Measurements from ENCODE around the gene GAREM1.

The GAREM1 gene

DNA sequence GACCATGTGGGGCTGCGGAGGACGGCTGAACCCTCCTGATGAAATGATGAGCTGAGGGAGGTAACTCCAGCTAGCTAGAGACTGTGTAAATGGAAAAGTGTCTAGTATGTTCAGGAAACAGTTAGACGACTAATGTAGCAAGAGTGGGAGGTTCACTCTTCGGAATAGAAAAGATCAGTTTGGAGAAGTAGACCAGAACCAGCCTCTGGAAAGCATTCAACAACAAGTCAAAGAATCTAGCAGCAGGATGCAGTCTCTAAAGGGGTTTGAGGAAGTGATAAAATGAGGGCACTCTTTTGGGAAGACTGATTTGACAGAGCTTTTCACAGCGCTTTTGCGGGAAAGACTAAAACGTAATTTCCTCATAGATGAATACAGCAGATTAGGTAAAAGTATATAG lies 79.6 kb downstream of the GAREM1 start:
- no peak for DNase-seq

DNA sequence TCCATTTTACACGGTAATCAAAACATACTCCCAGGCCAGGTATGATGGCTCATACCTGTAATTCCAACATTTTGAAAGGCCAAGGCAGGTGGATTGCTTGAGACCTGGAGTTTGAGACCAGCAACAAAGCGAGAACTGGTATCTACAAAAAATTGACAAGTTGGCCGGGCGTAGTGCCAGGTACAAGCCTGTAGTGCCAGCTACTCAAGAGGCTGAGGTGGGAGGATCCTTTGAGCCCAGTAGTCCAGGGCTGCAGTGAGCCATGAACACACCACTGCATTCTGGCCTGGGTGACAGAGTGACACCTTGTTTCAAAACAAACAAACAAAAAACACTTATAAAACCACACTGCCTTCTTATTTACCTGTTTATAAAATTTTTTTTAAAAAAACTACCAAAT lies 80.8 kb downstream of the GAREM1 start:
- H3K4me2 ChIP-seq (ENCODE audit: insufficient read depth, low read length) = no peak overlapping the region
- no peak for ATAC-seq (ENCODE audit: insufficient read depth, low read depth)
- TF ChIP-seq, protein P1, sequence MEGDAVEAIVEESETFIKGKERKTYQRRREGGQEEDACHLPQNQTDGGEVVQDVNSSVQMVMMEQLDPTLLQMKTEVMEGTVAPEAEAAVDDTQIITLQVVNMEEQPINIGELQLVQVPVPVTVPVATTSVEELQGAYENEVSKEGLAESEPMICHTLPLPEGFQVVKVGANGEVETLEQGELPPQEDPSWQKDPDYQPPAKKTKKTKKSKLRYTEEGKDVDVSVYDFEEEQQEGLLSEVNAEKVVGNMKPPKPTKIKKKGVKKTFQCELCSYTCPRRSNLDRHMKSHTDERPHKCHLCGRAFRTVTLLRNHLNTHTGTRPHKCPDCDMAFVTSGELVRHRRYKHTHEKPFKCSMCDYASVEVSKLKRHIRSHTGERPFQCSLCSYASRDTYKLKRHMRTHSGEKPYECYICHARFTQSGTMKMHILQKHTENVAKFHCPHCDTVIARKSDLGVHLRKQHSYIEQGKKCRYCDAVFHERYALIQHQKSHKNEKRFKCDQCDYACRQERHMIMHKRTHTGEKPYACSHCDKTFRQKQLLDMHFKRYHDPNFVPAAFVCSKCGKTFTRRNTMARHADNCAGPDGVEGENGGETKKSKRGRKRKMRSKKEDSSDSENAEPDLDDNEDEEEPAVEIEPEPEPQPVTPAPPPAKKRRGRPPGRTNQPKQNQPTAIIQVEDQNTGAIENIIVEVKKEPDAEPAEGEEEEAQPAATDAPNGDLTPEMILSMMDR (IDR thresholded peaks at IDR 0.05; ENCODE audit: borderline replicate concordance, extremely low read depth, low read length, poor library complexity, severe bottlenecking) = no peak
- TF ChIP-seq EZH2 (IDR thresholded peaks at IDR 0.05; ENCODE audit: borderline replicate concordance, low read depth, low read length, severe bottlenecking) = no peak
- no peaks in the 10 kb centered on the region for H3K36me3 ChIP-seq (ENCODE audit: insufficient read depth, low read length)
- H3K9me3 ChIP-seq (ENCODE audit: insufficient read depth, low read length, severe bottlenecking) = no peaks in the 10 kb centered on the region
- H4K20me1 ChIP-seq (ENCODE audit: insufficient read depth, low read length) = no peaks in the 10 kb centered on the region
- DNase-seq = no peak
- H3K79me2 ChIP-seq (ENCODE audit: insufficient read depth, low read length) = no peaks in the 10 kb centered on the region
- no peaks in the 10 kb centered on the region for H3K4me1 ChIP-seq (ENCODE audit: insufficient read depth, low read length)
- no peak overlapping the region for H3K9ac ChIP-seq (ENCODE audit: low read depth, low read length)
- no peak overlapping the region for H3K27ac ChIP-seq (ENCODE audit: low read length)
- H3K4me3 ChIP-seq (ENCODE audit: low read depth in 1 of 2, low read length in 2 of 2) = no peak overlapping the region
- no peak overlapping the region for H2AFZ ChIP-seq (ENCODE audit: low read depth, low read length)
- peaks cover 8% of the 10 kb centered on the region for H3K27me3 ChIP-seq (ENCODE audit: insufficient read depth, low read length, poor library complexity)

More for the DNA sequence above, 79.6 kb downstream of the GAREM1 start:
- Histone ChIP-seq H4K20me1 (ENCODE audit: insufficient read depth, low read length) (no peaks in the 10 kb centered on the region), H3K9ac (ENCODE audit: low read depth, low read length) (no peak overlapping the region), H3K27me3 (ENCODE audit: insufficient read depth, low read length, poor library complexity) (peaks cover 4% of the 10 kb centered on the region), H2AFZ (ENCODE audit: low read depth, low read length) (no peak overlapping the region), H3K27ac (ENCODE audit: low read length) (no peak overlapping the region), H3K9me3 (ENCODE audit: insufficient read depth, low read length, severe bottlenecking) (no peaks in the 10 kb centered on the region), H3K36me3 (ENCODE audit: insufficient read depth, low read length) (no peaks in the 10 kb centered on the region), H3K4me1 (ENCODE audit: insufficient read depth, low read length) (no peaks in the 10 kb centered on the region), H3K79me2 (ENCODE audit: insufficient read depth, low read length) (no peaks in the 10 kb centered on the region), H3K4me3 (ENCODE audit: low read depth in 1 of 2, low read length in 2 of 2) (no peak overlapping the region), H3K4me2 (ENCODE audit: insufficient read depth, low read length) (no peak overlapping the region)
- ATAC-seq (ENCODE audit: insufficient read depth, low read depth) = no peak
- TF ChIP-seq, protein P1 (IDR thresholded peaks at IDR 0.05; ENCODE audit: borderline replicate concordance, extremely low read depth, low read length, poor library complexity, severe bottlenecking) = no peak
- no peak for TF ChIP-seq EZH2 (IDR thresholded peaks at IDR 0.05; ENCODE audit: borderline replicate concordance, low read depth, low read length, severe bottlenecking)

DNA sequence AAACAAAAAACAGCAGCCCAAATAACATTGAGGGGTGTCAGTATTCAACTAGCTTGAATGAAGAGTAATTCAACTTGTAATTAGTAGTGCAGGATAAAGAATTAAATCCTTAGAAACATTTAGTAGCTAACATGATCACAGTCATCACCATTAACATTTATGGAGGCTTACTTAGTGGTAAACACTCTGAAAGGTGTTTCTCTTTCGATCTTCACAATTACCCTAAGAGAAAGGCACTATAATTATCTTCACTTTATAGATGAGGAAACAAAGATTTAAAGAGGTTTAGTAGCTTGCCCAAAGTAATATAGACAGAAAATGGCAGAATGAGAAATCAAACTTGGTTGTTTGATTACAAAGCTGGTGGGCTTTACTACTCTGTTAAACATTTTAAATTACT lies 81.5 kb downstream of the GAREM1 start:
- no peak overlapping the region for H3K4me3 ChIP-seq (ENCODE audit: low read depth in 1 of 2, low read length in 2 of 2)
- H3K9me3 ChIP-seq (ENCODE audit: insufficient read depth, low read length, severe bottlenecking) = no peaks in the 10 kb centered on the region
- no peak overlapping the region for H3K9ac ChIP-seq (ENCODE audit: low read depth, low read length)
- H3K27ac ChIP-seq (ENCODE audit: low read length) = no peak overlapping the region
- H3K4me1 ChIP-seq (ENCODE audit: insufficient read depth, low read length) = no peaks in the 10 kb centered on the region
- no peak overlapping the region for H2AFZ ChIP-seq (ENCODE audit: low read depth, low read length)
- no peaks in the 10 kb centered on the region for H3K79me2 ChIP-seq (ENCODE audit: insufficient read depth, low read length)
- H3K36me3 ChIP-seq (ENCODE audit: insufficient read depth, low read length) = no peaks in the 10 kb centered on the region
- no peak for ATAC-seq (ENCODE audit: insufficient read depth, low read depth)
- no peaks in the 10 kb centered on the region for H4K20me1 ChIP-seq (ENCODE audit: insufficient read depth, low read length)
- H3K4me2 ChIP-seq (ENCODE audit: insufficient read depth, low read length) = no peak overlapping the region
- no peak for DNase-seq
- H3K27me3 ChIP-seq (ENCODE audit: insufficient read depth, low read length, poor library complexity) = peaks cover 8% of the 10 kb centered on the region
- no peak for TF ChIP-seq EZH2 (IDR thresholded peaks at IDR 0.05; ENCODE audit: borderline replicate concordance, low read depth, low read length, severe bottlenecking)
- TF ChIP-seq, protein P1 (IDR thresholded peaks at IDR 0.05; ENCODE audit: borderline replicate concordance, extremely low read depth, low read length, poor library complexity, severe bottlenecking) = no peak

DNA sequence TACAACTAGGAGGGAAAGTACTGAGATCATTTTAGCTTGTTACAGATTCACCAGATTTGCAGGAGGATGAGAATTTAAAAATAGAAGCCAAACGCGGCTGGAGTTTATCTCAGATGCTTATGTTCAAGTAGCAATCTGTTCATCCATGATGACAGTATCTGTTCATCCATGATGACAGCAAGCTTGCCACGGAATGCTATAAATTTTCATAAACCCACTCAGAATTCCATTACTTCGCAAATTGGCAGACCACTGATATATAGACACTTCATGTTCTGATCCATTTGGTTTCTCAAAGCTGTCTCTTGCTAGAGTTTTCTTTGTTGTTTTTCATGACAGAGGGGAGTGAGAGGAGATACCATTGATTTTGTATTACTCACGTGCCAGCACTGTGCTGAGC lies 84.2 kb downstream of the GAREM1 start:
- Histone ChIP-seq H3K9ac (ENCODE audit: low read depth, low read length) (no peak overlapping the region), H3K79me2 (ENCODE audit: insufficient read depth, low read length) (no peaks in the 10 kb centered on the region), H4K20me1 (ENCODE audit: insufficient read depth, low read length) (no peaks in the 10 kb centered on the region), H3K4me1 (ENCODE audit: insufficient read depth, low read length) (no peaks in the 10 kb centered on the region), H3K27ac (ENCODE audit: low read length) (no peak overlapping the region), H3K27me3 (ENCODE audit: insufficient read depth, low read length, poor library complexity) (peaks cover 20% of the 10 kb centered on the region), H3K4me2 (ENCODE audit: insufficient read depth, low read length) (no peak overlapping the region), H3K36me3 (ENCODE audit: insufficient read depth, low read length) (no peaks in the 10 kb centered on the region), H3K4me3 (ENCODE audit: low read depth in 1 of 2, low read length in 2 of 2) (no peak overlapping the region), H3K9me3 (ENCODE audit: insufficient read depth, low read length, severe bottlenecking) (no peaks in the 10 kb centered on the region), H2AFZ (ENCODE audit: low read depth, low read length) (no peak overlapping the region)
- ATAC-seq (ENCODE audit: insufficient read depth, low read depth) = no peak
- DNase-seq = no peak
- no peak for TF ChIP-seq EZH2 (IDR thresholded peaks at IDR 0.05; ENCODE audit: borderline replicate concordance, low read depth, low read length, severe bottlenecking)
- TF ChIP-seq, protein P1 (IDR thresholded peaks at IDR 0.05; ENCODE audit: borderline replicate concordance, extremely low read depth, low read length, poor library complexity, severe bottlenecking) = no peak

All from DND-41 (cell line).